ENCODE results near the gene CYP26B1. TPM values are rescaled to one million over a fixed set of nuclear protein-coding genes. Genes with fewer than 3 reads are reported as not detected.

Gene CYP26B1
- total and polyA plus RNA-seq, 8 donors: 3.1 to 7.6 (median 4.9) TPM

- intact Hi-C loops (cut with DNase I): no loop called here
- TF ChIP-seq, protein P1, sequence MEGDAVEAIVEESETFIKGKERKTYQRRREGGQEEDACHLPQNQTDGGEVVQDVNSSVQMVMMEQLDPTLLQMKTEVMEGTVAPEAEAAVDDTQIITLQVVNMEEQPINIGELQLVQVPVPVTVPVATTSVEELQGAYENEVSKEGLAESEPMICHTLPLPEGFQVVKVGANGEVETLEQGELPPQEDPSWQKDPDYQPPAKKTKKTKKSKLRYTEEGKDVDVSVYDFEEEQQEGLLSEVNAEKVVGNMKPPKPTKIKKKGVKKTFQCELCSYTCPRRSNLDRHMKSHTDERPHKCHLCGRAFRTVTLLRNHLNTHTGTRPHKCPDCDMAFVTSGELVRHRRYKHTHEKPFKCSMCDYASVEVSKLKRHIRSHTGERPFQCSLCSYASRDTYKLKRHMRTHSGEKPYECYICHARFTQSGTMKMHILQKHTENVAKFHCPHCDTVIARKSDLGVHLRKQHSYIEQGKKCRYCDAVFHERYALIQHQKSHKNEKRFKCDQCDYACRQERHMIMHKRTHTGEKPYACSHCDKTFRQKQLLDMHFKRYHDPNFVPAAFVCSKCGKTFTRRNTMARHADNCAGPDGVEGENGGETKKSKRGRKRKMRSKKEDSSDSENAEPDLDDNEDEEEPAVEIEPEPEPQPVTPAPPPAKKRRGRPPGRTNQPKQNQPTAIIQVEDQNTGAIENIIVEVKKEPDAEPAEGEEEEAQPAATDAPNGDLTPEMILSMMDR (IDR thresholded peaks at IDR 0.05): no peak
- Histone ChIP-seq H3K36me3 (no peaks in the 10 kb centered on the region), H3K4me1 (no peaks in the 10 kb centered on the region), H3K27ac (no peak overlapping the region), H3K4me3 (no peak overlapping the region), H3K9me3 (no peaks in the 10 kb centered on the region), H3K27me3 (peaks cover 0 to 19% of the 10 kb centered on the region in 2 donors)
- ATAC-seq: no peak
- DNase-seq: peak in 1 of 4 donors; percentile 34
Measured at GRCh38 chr2:72128843-72129227, 18.8 kb downstream of the CYP26B1 start.

- DNase-seq (peak in 1 of 4 donors; percentile 29), ATAC-seq (no peak)
- no peaks in the 10 kb centered on the region for H3K9me3 ChIP-seq
- no peaks in the 10 kb centered on the region for H3K4me1 ChIP-seq
- no peak overlapping the region for H3K27ac ChIP-seq
- TF ChIP-seq, protein P1 (IDR thresholded peaks at IDR 0.05): no peak
- no peak overlapping the region for H3K4me3 ChIP-seq
- peaks cover 0 to 24% of the 10 kb centered on the region in 2 donors for H3K27me3 ChIP-seq
- H3K36me3 ChIP-seq: no peaks in the 10 kb centered on the region
- intact Hi-C loops (cut with DNase I): no loop called here
Measured at GRCh38 chr2:72128059-72128842, 19.4 kb downstream of the CYP26B1 start.

- intact Hi-C loops (cut with DNase I): no loop called here
- ATAC-seq (no peak), DNase-seq (peak in 1 of 4 donors; percentile 27)
- Histone ChIP-seq H3K4me3 (no peak overlapping the region), H3K27ac (no peak overlapping the region), H3K9me3 (no peaks in the 10 kb centered on the region), H3K4me1 (no peaks in the 10 kb centered on the region), H3K36me3 (no peaks in the 10 kb centered on the region), H3K27me3 (peaks cover 0 to 24% of the 10 kb centered on the region in 2 donors)
- TF ChIP-seq, protein P1 (IDR thresholded peaks at IDR 0.05): no peak
Measured at GRCh38 chr2:72127401-72128058, 20.1 kb downstream of the CYP26B1 start.

GRCh38 chr2:72126186-72127100 is 21.2 kb downstream of the CYP26B1 start:
- DNase-seq (no peak), ATAC-seq (no peak)
- no peak overlapping the region for H3K27ac ChIP-seq
- H3K9me3 ChIP-seq: no peaks in the 10 kb centered on the region
- H3K36me3 ChIP-seq: no peaks in the 10 kb centered on the region
- peaks cover 0 to 20% of the 10 kb centered on the region in 2 donors for H3K27me3 ChIP-seq
- TF ChIP-seq, protein P1 (IDR thresholded peaks at IDR 0.05): no peak
- no peak overlapping the region for H3K4me3 ChIP-seq
- no peaks in the 10 kb centered on the region for H3K4me1 ChIP-seq
- intact Hi-C loops (cut with DNase I): no loop called here
